ENCODE measurements around the gene CEP350.

CEP350 gene

GRCh38 chr1:180163041-180163440 lies 208.4 kb downstream of the CEP350 start:
- DNase-seq = no peak
